Measurements from ENCODE around the gene ISOC1. TPM values are rescaled to one million over a fixed set of nuclear protein-coding genes. Genes with fewer than 3 reads are reported as not detected.

The ISOC1 gene
- total and polyA plus RNA-seq, 2 of the 13 experiments (the other 11 are each of a cell fraction or from before 2014, with no cell fraction given): 25.7 to 51.3 TPM

- no peak for TF ChIP-seq ZNF407 (CRISPR knock-in tag; IDR thresholded peaks at IDR 0.05; ENCODE audit: not compliant biosample characterization)
- no peak for TF ChIP-seq ZFP82 (CRISPR knock-in tag; IDR thresholded peaks at IDR 0.05; ENCODE audit: borderline replicate concordance)
- TF ChIP-seq ZNF580 (CRISPR knock-in tag; IDR thresholded peaks at IDR 0.05; ENCODE audit: borderline replicate concordance, low read depth): no peak
- TF ChIP-seq ZNF614 (CRISPR knock-in tag; IDR thresholded peaks at IDR 0.05; ENCODE audit: borderline replicate concordance): no peak
- no peak for TF ChIP-seq KLF9 (CRISPR knock-in tag; IDR thresholded peaks at IDR 0.05; ENCODE audit: low read depth)
- TF ChIP-seq ZNF792 (CRISPR knock-in tag; IDR thresholded peaks at IDR 0.05): no peak
Observed at GRCh38 chr5:129107637-129108036, 13.1 kb downstream of the ISOC1 start (continued).
